GM12873 (cell line): Measurements from ENCODE around the gene THRSP.

Experiments
- CTCF ChIP-seq: IDR thresholded peaks from 2 replicates; pipeline ENCODE4 v1.5.1; 2012; ENCODE audit warnings: low read depth, mild to moderate bottlenecking, moderate library complexity, low read length, control low read depth; ENCODE audit not compliant: insufficient read depth; ENCODE audit errors: missing control alignments

The THRSP gene

GRCh38 chr11:78050964-78051831 lies 12.5 kb upstream of the THRSP start:
- TF ChIP-seq CTCF: no peak

GRCh38 chr11:78054971-78055370 lies 8.7 kb upstream of the THRSP start:
- TF ChIP-seq CTCF: no peak

- TF ChIP-seq CTCF: no peak
Observed at GRCh38 chr11:78056093-78056492, 7.6 kb upstream of the THRSP start.

GRCh38 chr11:78057462-78058055 lies 6.1 kb upstream of the THRSP start:
- no peak for TF ChIP-seq CTCF

- TF ChIP-seq CTCF: no peak
Observed at GRCh38 chr11:78060533-78060932, 3.1 kb upstream of the THRSP start.

- TF ChIP-seq CTCF: no peak
Observed at GRCh38 chr11:78061088-78061920, 2.4 kb upstream of the THRSP start.

GRCh38 chr11:78061921-78062311 lies 1.7 kb upstream of the THRSP start:
- TF ChIP-seq CTCF: no peak
